Measurements from ENCODE around the gene GLB1L.
"Not testable (repeated sequence)": the region's sequence is repeated elsewhere in the genome, so short reads cannot be mapped to it uniquely, and the experiment has no call there.

GLB1L gene

GRCh38 chr2:219245148-219245898, at the start of gene GLB1L, which contains the start of gene STK16:
TSS of gene GLB1L (minus strand) at chr2:219245444. CDS start at chr2:219243573, 1,871 bp downstream.
TSS of gene STK16 (plus strand) at chr2:219245479. CDS start at chr2:219246000, 521 bp downstream.
- peak; percentile 54 for DNase-seq

DNA sequence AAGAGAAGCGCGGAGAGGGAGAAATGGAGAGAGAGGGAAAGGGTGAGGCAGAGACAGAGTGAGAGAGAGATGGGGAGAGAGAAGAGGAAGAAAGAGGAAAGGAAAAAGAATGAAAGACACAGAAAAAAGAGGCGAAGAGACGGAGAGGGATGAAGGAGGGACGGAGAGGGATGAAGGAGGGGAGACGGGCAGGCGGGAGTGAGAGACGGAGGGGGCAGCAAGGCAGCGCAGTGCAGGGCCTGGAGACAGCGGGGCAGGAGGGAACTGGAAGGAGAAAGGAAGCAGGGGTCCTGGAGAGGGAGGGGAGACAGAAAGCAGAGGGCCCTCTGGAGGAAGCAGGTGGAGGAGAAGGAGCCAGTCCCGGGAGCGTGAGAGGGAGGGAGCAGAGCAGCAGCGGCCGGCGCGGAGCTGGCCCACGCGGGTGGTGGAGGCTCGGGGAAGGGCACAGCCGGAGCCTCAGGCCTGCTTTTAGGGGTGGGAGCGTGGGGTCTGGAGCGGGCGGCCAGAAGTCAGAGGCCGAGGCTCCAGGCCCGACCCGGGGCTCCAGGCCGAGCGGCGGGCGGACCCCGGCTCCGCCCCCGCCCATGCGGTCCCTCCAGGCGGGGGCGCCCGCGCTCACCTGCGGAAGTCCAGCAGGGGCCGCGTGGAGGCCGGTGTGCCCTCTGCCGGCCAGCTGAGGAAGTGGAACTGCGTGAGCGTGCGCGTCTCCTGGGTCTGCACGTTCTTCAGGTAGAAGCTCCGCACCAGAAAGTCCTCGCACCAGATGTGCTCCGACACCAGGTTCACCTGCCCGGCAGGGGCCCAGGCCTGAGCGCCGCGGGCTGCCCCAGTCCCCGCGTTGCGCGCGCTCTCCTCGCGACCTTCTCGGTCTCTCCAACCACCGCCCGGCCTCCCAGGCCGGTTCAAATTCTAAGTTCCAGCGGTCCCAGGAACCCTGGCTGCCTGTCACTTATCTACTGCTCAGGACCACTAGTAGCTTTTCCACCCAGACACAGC, 49.4 kb upstream of the GLB1L start:
- peak; percentile 53 for DNase-seq

GRCh38 chr2:219293736-219294231, 48.5 kb upstream of the GLB1L start:
- no peak for DNase-seq

DNA sequence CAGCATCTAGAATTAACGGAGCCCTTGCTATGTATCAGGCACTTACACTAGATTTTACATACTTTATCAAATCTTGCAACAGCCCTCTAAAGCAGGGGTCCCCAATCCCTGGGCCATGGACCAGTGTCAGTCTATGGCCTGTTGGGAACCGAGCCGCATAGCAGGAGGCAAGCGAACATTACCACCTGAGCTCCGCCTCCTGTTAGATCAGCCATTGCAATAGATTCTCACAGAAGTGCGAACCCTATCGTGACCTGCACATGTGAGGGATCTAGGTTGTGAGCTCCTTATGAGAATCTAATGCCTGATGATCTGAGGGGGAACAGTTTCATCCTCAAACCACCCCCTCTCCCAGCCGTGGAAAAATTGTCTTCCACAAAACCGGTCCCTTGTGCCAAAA, 47.4 kb upstream of the GLB1L start:
- DNase-seq, result no peak

DNA sequence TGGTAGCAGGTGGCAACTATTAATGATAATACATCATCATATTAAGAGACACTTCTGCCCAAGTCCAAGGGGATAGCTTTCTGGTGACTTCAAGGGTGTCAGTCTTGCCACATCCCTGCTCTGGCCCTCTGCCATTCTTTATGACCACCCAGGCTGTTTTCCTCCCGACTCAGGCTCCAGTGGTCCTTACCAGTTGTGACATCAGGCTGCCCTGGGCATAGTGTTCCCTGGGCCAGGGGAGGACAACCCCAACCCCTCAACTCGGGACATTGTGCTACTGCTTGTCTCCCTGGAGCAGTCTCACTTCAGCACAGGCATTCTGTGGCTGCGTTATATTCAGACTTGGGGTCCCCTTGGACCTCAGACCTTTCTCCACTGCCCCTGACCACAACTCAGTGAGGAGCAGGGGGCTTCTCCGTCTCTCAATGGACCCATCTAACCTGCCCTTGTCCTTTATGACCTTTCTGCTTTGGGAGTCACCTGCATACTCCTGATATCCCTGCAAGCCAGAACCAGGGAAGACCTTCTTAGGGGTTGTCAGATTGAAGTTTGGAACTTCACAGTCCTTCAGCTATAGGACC, 46.8 kb upstream of the GLB1L start:
- no peak for DNase-seq

DNA sequence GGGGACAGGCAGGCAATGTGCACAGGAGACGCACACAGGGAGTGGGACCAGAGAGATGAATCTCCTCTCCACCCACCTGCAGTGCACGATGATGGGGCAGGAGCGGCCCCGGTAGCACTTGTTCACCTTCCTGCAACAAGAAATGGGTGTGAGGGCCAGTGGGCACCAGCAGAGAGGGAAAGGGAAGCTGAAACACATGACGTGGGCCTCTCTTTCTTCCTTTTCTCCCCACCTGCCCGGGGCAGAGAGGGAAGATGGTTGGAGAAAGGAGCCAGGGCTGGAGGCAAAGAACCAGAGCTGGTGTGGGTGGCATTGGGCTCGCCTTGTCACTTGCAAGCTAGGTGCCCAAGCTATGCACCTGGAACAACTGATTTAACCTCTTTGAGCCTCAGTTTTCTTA, 46.1 kb upstream of the GLB1L start:
- no peak for DNase-seq

DNA sequence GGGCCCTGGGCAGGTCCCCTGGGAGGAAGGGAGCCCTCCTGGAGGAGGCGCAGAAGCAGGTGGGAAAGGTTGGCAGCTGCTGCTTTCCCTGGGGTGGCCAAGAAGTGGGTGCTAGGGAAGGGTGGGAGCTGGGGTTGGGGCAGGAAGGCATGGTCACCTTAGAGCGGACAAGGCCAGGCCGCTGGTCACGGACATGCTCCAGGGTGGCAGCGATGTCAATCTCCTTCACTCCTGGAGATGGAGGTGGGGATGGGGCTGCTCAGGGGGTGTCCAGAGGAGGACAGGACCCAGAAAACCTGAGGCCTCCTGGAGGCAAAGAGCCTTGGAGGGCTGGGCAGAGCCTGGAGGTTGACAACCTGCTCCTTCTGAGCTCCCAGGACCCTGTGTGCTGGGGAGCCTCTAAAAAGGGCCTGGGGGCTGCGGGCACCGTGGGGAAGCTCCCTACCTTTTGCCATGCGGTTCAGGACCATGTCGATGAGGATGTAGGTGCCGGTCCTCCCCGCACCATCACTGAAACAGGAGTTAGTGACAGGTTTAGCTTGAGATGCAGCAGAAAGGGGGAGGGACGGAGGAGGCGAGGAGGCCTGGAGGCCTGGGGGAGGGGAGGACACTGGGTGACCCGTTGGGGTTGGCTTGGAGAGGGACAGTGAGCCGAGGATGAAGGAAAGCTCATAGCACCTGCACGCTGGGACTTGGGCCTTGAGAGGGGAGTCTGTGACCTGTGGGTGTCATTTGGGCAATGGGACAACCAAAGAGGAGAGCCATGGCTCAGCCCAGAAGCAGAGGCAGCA, 45.3 kb upstream of the GLB1L start:
- DNase-seq, result no peak

GRCh38 chr2:219289537-219290361, 44.5 kb upstream of the GLB1L start:
- DNase-seq, result peak; percentile 20

GRCh38 chr2:219289195-219289536, 43.9 kb upstream of the GLB1L start:
- peak; percentile 20 for DNase-seq

DNA sequence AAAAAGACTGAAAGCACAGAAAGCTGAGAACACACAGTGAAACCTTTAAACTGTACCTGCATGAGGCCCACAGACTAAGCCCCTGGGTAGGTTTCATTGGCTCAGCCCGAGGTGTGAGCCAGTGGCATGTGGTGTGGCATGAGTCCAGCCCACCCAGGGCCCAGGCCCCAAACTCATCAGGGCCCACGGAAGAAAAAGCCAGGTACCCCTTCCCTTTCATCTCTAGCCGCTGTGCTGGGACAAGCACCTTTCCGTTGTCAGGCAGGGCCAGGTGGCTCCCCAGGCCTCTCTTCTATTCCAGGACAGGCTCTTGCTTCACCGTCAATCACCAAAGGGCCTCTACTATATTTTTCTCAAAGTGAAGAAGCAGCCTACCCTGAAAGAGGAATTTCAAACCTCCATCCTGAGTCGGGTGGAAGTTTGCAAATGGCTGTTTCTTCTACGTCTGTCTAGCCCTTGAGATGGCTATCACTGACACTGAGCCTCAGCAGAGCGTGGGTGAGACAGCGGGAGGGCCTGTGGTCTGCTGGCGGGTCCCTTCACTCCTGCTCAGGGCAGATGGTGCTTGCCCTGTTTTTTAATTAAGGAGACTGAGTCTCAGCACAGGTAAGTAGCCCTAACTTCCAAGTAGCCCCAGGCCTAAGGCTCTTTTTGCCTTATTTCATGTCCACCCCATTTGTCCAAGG, 42.5 kb upstream of the GLB1L start:
- no peak for DNase-seq

GRCh38 chr2:219287116-219287440, 41.8 kb upstream of the GLB1L start:
- DNase-seq, result not testable (repeated sequence)

DNA sequence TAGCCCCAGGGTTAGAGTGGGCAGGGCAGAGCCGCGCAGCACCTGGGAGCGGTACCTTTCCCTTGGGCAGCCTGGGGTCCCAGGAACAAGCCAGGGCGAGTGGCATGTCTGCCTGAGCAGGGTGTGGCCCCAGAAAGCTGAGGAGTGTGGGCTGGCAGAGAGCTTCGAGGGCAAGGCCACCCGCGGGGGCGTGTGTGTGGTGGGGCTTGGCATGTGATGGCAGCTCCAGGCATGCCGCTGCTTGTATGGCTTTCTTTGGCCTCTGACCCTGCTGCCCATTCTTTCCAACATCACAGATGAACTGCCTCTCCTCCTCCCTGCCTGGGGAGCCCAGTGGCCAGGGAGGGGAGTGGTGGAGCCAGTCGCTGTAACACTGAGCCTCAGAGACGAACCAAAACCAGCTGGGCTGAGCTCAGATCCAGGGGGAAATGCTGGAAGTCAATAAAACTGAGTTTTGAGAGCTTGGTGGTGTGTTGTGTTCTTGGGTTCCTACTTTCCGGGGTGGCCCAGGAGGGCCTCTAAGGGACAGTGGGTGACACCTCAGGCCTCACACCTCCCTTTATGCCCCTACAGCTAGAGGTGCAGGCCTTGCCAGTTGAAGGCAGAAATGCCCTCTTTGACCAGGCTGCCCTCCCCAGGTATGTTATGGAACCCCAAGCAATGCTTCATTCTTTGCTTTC, 41.3 kb upstream of the GLB1L start:
- no peak for DNase-seq

DNA sequence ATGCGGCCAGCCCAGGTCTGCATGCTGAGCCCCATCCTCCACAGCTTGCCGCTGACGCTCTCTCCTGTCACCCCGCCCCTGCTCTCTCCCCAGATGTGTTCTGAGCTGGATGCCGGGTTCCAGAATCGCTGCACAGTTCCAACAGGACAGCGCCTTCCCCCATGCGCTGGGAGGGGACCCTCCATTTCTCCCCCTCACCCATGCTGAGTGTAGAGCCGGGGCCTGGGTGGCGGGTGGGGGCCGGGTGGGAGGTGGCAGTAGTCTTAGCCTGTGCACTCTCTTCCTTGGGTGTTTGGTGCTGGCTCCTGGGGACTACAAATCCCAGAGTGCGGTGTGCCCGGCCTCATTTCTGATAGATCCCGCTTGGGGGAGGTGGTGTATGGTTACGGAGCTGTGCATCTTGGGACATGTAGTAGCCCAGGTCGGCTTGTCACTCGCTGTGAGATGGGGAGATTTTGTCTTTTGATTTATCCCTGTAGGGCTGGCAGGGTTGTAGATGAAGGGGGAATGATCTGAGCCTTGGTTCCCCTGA, 40.7 kb upstream of the GLB1L start:
- no peak for DNase-seq

- no peak for DNase-seq
These were observed 40.1 kb upstream of the GLB1L start for GRCh38 chr2:219285373-219285735.

GRCh38 chr2:219284501-219285372, 39.5 kb upstream of the GLB1L start:
- DNase-seq, result no peak

DNA sequence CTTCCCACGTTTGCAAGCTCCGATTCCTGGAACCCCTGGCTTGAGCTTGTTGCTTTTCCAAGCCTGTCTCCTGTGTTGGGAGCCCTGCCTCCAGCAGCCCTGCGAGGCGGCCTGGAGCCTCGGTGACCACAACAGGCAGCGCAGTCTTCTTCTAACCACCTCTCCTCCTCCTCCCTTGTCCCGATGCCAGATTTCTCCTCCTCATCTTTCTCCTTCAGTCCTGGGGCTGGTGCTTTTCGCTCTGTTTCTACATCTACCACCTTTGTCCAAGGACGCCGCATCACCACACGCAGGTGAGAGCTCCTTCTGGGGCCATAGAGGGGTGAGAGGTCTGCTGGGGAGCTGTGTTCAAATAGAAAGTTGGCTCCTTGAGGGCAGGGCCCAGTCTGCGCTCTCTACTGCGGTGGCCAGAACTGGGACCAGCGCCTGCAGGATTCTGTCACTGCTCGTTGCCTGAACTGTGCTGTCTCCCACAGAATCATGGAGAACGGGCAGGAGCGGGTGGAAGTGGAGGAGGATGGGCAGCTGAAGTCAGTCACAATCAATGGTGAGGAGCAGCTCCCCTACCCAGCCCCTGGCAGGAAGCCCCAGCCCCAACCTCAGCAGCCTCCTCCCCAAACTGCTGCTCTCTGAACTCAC, 37.8 kb upstream of the GLB1L start:
- DNase-seq, result no peak

- DNase-seq, result no peak
These were observed 37.1 kb upstream of the GLB1L start for GRCh38 chr2:219282375-219282774.

DNA sequence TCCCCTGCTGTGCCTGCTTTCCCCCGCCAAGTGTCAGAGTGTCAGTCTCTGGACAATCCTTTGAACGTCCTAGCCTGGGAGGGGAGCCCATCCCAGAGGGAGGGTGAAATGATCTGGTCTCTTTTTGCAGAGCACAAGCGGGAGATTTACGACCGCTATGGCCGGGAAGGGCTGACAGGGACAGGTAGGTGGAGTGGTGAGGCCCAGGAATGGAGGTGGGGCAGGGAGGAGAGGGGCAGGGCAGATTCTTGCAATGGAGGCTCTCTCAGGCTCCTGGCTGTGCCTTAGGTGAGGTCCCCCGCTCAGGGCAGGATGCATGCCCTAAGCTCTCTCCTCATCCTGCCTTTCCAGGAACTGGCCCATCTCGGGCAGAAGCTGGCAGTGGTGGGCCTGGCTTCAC, 36.3 kb upstream of the GLB1L start:
- no peak for DNase-seq

- no peak for DNase-seq
These were observed 35.4 kb upstream of the GLB1L start for GRCh38 chr2:219280651-219281050.

Data from NCI-H1092 treated with DMSO at 0.1 percent for 48 hours (cell line).